HEK293 (cell line): Measurements from ENCODE around the gene BCDIN3D.

Experiments
- CTCF ChIA-PET: fragments of 350-600 bp; formaldehyde crosslinking; extraction: SDS; loops from one replicate; lab custom pipeline; 2021; ENCODE audit warnings: antibody characterized with exemption; lab: Yijun Ruan, JAX
- POLR2A ChIA-PET: fragments of 300-600 bp; formaldehyde crosslinking; extraction: SDS; loops from one replicate; lab custom pipeline; 2020; ENCODE audit warnings: antibody characterized with exemption, inconsistent platforms; lab: Yijun Ruan, JAX
- H3K27ac ChIP-seq: fragments of 200-500 bp; sonication (Bioruptor generic); 2 replicates; pipeline ENCODE4 v1.5.1; 2014; ENCODE audit warnings: low read depth, low read length, control low read depth, inconsistent platforms; ENCODE audit errors: extremely low read depth
- H3K36me3 ChIP-seq, 2 experiments: fragments of 200-500 bp in 1 of 2; sonication (Bioruptor generic) in 1 of 2; 1 replicate in 1 of 2; 2 replicates in 1 of 2; pipeline ENCODE4 v1.5.1; 2014 to 2017; ENCODE audit warnings: inconsistent platforms in 2 of 2, low read length in 2 of 2; ENCODE audit not compliant: control insufficient read depth in 2 of 2, insufficient read depth in 1 of 2
- H3K4me1 ChIP-seq: fragments of 200-500 bp; sonication (Bioruptor generic); 2 replicates; pipeline ENCODE4 v1.5.1; 2014; ENCODE audit warnings: mild to moderate bottlenecking, low read length, inconsistent platforms; ENCODE audit not compliant: control insufficient read depth, insufficient read depth
- H3K4me3 ChIP-seq: 2 replicates; pipeline ENCODE4 v1.5.1; 2011; ENCODE audit warnings: low read depth, mild to moderate bottlenecking, control low read depth, low read length, moderate library complexity
- H3K9me3 ChIP-seq: fragments of 200-500 bp; sonication (Bioruptor generic); 2 replicates; pipeline ENCODE4 v1.5.1; 2014; ENCODE audit warnings: low read depth, low read length, inconsistent platforms; ENCODE audit not compliant: control insufficient read depth, insufficient read depth
- HOXA7 ChIP-seq: sonication (generic); formaldehyde crosslinking; IDR thresholded peaks from 2 replicates; pipeline ENCODE4 v1.8.1; 2022; ENCODE audit warnings: missing genetic modification reagents, borderline replicate concordance
- KLF17 ChIP-seq: fragments of 450-650 bp; formaldehyde crosslinking; IDR thresholded peaks from 2 replicates; pipeline ENCODE4 v1.5.1; 2016; ENCODE audit warnings: missing biosample characterization, missing genetic modification characterization
- OVOL3 ChIP-seq: fragments of 450-650 bp; formaldehyde crosslinking; IDR thresholded peaks from 2 replicates; pipeline ENCODE4 v1.5.1; 2016; ENCODE audit warnings: missing biosample characterization, missing genetic modification characterization
- SCRT2 ChIP-seq: fragments of 450-650 bp; formaldehyde crosslinking; IDR thresholded peaks from 2 replicates; pipeline ENCODE4 v1.5.1; 2016; ENCODE audit warnings: missing biosample characterization, missing genetic modification characterization
- TCF7L2 ChIP-seq: IDR thresholded peaks from 2 replicates; pipeline ENCODE4 v1.6.1; 2011; ENCODE audit warnings: low read depth, mild to moderate bottlenecking, inconsistent platforms, low read length, moderate library complexity, borderline replicate concordance
- ZBTB10 ChIP-seq: fragments of 450-650 bp; formaldehyde crosslinking; IDR thresholded peaks from 2 replicates; pipeline ENCODE4 v1.5.1; 2016; ENCODE audit warnings: missing biosample characterization, missing genetic modification characterization
- ZEB2 ChIP-seq: fragments of 450-650 bp; formaldehyde crosslinking; IDR thresholded peaks from 2 replicates; pipeline ENCODE4 v1.5.1; 2016; ENCODE audit warnings: missing biosample characterization, missing genetic modification characterization
- ZIC2 ChIP-seq: fragments of 450-650 bp; formaldehyde crosslinking; IDR thresholded peaks from 2 replicates; pipeline ENCODE4 v1.5.1; 2016; ENCODE audit warnings: missing biosample characterization, missing genetic modification characterization
- ZNF114 ChIP-seq: fragments of 450-650 bp; formaldehyde crosslinking; IDR thresholded peaks from 2 replicates; pipeline ENCODE4 v1.5.0; 2017; ENCODE audit warnings: missing biosample characterization, missing genetic modification characterization
- ZNF132 ChIP-seq: fragments of 450-650 bp; formaldehyde crosslinking; IDR thresholded peaks from 2 replicates; pipeline ENCODE4 v1.5.1; 2017; ENCODE audit warnings: missing biosample characterization, missing genetic modification characterization, borderline replicate concordance
- ZNF157 ChIP-seq: fragments of 450-650 bp; formaldehyde crosslinking; IDR thresholded peaks from 2 replicates; pipeline ENCODE4 v1.5.1; 2016; ENCODE audit warnings: missing biosample characterization, missing genetic modification characterization
- ZNF221 ChIP-seq: fragments of 450-650 bp; formaldehyde crosslinking; IDR thresholded peaks from 2 replicates; pipeline ENCODE4 v1.5.1; 2017; ENCODE audit warnings: missing biosample characterization, missing genetic modification characterization, borderline replicate concordance
- ZNF23 ChIP-seq: fragments of 450-650 bp; formaldehyde crosslinking; IDR thresholded peaks from 2 replicates; pipeline ENCODE4 v1.5.1; 2016; ENCODE audit warnings: missing biosample characterization, missing genetic modification characterization, borderline replicate concordance
- ZNF248 ChIP-seq: fragments of 450-650 bp; formaldehyde crosslinking; IDR thresholded peaks from 2 replicates; pipeline ENCODE4 v1.5.1; 2017; ENCODE audit warnings: missing biosample characterization, missing genetic modification characterization
- ZNF529 ChIP-seq: fragments of 450-650 bp; formaldehyde crosslinking; IDR thresholded peaks from 2 replicates; pipeline ENCODE4 v1.5.1; 2017; ENCODE audit warnings: missing genetic modification characterization, missing biosample characterization; ENCODE audit not compliant: insufficient replicate concordance
- ZNF600 ChIP-seq: fragments of 450-650 bp; formaldehyde crosslinking; IDR thresholded peaks from 2 replicates; pipeline ENCODE4 v1.5.1; 2016; ENCODE audit warnings: missing biosample characterization, missing genetic modification characterization
- ZNF624 ChIP-seq: fragments of 450-650 bp; formaldehyde crosslinking; IDR thresholded peaks from 2 replicates; pipeline ENCODE4 v1.5.1; 2017; ENCODE audit warnings: missing biosample characterization, missing genetic modification characterization
- ZNF654 ChIP-seq: fragments of 450-650 bp; formaldehyde crosslinking; IDR thresholded peaks from 2 replicates; pipeline ENCODE4 v1.5.1; 2016; ENCODE audit warnings: low read depth, missing biosample characterization, missing genetic modification characterization
- ZNF664 ChIP-seq: fragments of 450-650 bp; formaldehyde crosslinking; IDR thresholded peaks from 2 replicates; pipeline ENCODE4 v1.5.1; 2016; ENCODE audit warnings: missing biosample characterization, missing genetic modification characterization
- ZNF701 ChIP-seq: fragments of 450-650 bp; formaldehyde crosslinking; IDR thresholded peaks from 2 replicates; pipeline ENCODE4 v1.5.1; 2016; ENCODE audit warnings: missing biosample characterization, missing genetic modification characterization

The BCDIN3D gene

GRCh38 chr12:49832836-49833421 lies 10.0 kb downstream of the BCDIN3D start (continued):
- TF ChIP-seq ZNF157 (no peak), ZNF529 (tag by site-specific recombination) (no peak), ZNF248 (tag by site-specific recombination) (no peak), ZNF654 (tag by site-specific recombination) (no peak), ZBTB10 (tag by site-specific recombination) (no peak), ZNF664 (tag by site-specific recombination) (no peak), ZNF701 (tag by site-specific recombination) (no peak), ZNF600 (tag by site-specific recombination) (peak; percentile 89), ZNF624 (tag by site-specific recombination) (no peak), HOXA7 (CRISPR knock-in tag) (no peak), OVOL3 (tag by site-specific recombination) (no peak), ZEB2 (tag by site-specific recombination) (peak; percentile 55), KLF17 (tag by site-specific recombination) (no peak), TCF7L2 (no peak), ZNF221 (no peak), ZNF114 (tag by site-specific recombination) (no peak), SCRT2 (no peak), ZNF132 (tag by site-specific recombination) (no peak), ZIC2 (tag by site-specific recombination) (no peak)

- CTCF ChIA-PET, result interaction anchor here (0.7 to 1.3 kb wide), 2 partner anchors 35 to 53 kb away, joined by 3 to 6 read pairs; no protein-coding TSS in a partner anchor
Measured at GRCh38 chr12:49831717-49832116, 11.2 kb downstream of the BCDIN3D start.

More at GRCh38 chr12:49831717-49832116, 11.2 kb downstream of the BCDIN3D start:
- no peaks in the 10 kb centered on the region for H3K36me3 ChIP-seq
- POLR2A ChIA-PET, result interaction anchor here (0.6 to 1.0 kb wide), 3 partner anchors 11 to 412 kb away, joined by 3 to 4 read pairs (median 3); partner anchors contain the start of gene BCDIN3D
- no peaks in the 10 kb centered on the region for H3K9me3 ChIP-seq
- H3K27ac ChIP-seq, result no peak overlapping the region
- no peak overlapping the region for H3K4me3 ChIP-seq
- no peak for TF ChIP-seq ZNF23 (tag by site-specific recombination)
- peaks cover 16% of the 10 kb centered on the region for H3K4me1 ChIP-seq
